ENCODE results near the gene OR13D1.

DNA sequence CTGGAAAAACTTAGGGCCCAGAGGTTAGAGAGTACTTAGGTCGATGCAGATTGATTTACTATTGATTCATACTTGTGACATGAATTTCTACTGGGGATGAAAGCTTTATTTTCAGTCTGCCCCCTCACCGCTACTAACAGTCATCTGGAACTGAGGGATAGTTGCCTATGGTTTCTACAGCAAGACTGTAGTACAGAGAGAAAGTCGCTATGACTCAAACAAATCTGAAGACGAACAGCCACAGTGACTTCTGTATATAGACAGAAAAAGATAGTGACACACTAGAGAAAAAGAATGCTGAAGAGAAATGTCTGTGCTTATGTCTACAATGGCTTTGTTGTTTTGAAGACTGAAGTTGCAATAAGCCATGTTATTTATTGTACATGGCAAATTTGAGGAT is 17.3 kb downstream of the OR13D1 start:
- TF ChIP-seq, protein P1, sequence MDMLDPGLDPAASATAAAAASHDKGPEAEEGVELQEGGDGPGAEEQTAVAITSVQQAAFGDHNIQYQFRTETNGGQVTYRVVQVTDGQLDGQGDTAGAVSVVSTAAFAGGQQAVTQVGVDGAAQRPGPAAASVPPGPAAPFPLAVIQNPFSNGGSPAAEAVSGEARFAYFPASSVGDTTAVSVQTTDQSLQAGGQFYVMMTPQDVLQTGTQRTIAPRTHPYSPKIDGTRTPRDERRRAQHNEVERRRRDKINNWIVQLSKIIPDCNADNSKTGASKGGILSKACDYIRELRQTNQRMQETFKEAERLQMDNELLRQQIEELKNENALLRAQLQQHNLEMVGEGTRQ (CRISPR knock-in tag; IDR thresholded peaks at IDR 0.05): no peak
- TF ChIP-seq RORB (CRISPR knock-in tag; IDR thresholded peaks at IDR 0.05) (no peak), MAX (CRISPR knock-in tag; IDR thresholded peaks at IDR 0.05) (no peak), ZNF263 (CRISPR knock-in tag; IDR thresholded peaks at IDR 0.05; ENCODE audit: low read depth) (no peak), KAT7 (CRISPR knock-in tag; IDR thresholded peaks at IDR 0.05; ENCODE audit: borderline replicate concordance) (no peak)
- TF ChIP-seq, protein P2, sequence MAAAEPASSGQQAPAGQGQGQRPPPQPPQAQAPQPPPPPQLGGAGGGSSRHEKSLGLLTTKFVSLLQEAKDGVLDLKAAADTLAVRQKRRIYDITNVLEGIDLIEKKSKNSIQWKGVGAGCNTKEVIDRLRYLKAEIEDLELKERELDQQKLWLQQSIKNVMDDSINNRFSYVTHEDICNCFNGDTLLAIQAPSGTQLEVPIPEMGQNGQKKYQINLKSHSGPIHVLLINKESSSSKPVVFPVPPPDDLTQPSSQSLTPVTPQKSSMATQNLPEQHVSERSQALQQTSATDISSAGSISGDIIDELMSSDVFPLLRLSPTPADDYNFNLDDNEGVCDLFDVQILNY (CRISPR knock-in tag; IDR thresholded peaks at IDR 0.05): no peak
- TF ChIP-seq, protein P3, sequence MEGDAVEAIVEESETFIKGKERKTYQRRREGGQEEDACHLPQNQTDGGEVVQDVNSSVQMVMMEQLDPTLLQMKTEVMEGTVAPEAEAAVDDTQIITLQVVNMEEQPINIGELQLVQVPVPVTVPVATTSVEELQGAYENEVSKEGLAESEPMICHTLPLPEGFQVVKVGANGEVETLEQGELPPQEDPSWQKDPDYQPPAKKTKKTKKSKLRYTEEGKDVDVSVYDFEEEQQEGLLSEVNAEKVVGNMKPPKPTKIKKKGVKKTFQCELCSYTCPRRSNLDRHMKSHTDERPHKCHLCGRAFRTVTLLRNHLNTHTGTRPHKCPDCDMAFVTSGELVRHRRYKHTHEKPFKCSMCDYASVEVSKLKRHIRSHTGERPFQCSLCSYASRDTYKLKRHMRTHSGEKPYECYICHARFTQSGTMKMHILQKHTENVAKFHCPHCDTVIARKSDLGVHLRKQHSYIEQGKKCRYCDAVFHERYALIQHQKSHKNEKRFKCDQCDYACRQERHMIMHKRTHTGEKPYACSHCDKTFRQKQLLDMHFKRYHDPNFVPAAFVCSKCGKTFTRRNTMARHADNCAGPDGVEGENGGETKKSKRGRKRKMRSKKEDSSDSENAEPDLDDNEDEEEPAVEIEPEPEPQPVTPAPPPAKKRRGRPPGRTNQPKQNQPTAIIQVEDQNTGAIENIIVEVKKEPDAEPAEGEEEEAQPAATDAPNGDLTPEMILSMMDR (IDR thresholded peaks at IDR 0.05): no peak
